LNCAP (cell line): ENCODE measurements around the gene EAF1.

Experiments used
- CTCF ChIP-seq: fragments of 450-650 bp; IDR thresholded peaks from 2 replicates; pipeline ENCODE4 v1.5.1; 2017; ENCODE audit warnings: mild to moderate bottlenecking

Gene EAF1

GRCh38 chr3:15427182-15427880 lies at the start of gene EAF1, which contains the start of gene METTL6:
EAF1 (plus strand) TSS chr3:15427598; CDS start chr3:15427780, 182 bp downstream.
METTL6 (minus strand) TSS chr3:15427544; CDS start chr3:15426511, 1,033 bp downstream.
- TF ChIP-seq CTCF: no peak; the same call in 1 of the 2 replicates

DNA sequence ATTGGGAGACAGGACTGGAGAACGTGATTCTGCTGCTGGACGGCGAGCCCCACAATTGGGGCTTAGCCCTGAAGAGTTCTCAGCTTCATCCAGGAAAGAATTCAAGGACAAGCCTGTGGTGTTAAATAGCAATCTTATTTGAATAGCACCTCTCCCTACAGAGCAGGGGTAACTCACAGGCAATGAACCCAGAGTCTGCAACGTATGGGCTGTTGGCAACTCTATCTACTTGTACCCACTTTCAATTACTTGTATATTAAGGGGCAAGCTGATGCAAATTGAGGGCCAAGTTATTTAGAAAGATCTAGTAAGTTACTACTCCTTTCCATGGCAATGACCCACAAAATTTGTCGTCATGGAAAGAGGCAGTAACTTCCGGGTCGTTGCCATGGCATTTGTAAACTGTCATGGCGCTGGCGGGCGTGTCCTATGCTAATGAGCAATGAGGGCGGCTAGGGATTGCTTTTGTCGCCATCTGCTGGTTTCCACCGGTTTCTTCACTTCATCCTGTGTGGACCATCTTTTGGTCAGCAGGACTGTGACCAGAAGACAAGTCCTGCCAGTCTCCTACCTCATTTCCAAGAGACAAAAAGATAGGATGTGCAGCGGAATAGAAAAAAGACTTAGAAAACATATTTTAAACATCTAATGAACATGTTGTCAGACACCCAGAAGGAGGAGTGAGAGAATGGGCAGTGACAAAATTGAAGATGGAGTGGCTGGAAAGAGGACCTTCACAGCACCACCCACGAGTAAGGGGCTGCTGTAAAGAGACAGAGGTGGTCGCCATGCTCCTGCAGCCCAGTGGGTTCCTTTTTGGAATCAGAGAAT lies 49.2 kb upstream of the EAF1 start:
- TF ChIP-seq CTCF: peak; percentile 78

GRCh38 chr3:15380980-15381890 lies 46.2 kb upstream of the EAF1 start:
- no peak for TF ChIP-seq CTCF

- TF ChIP-seq CTCF: no peak
Observed at GRCh38 chr3:15382405-15382923, 44.9 kb upstream of the EAF1 start.

DNA sequence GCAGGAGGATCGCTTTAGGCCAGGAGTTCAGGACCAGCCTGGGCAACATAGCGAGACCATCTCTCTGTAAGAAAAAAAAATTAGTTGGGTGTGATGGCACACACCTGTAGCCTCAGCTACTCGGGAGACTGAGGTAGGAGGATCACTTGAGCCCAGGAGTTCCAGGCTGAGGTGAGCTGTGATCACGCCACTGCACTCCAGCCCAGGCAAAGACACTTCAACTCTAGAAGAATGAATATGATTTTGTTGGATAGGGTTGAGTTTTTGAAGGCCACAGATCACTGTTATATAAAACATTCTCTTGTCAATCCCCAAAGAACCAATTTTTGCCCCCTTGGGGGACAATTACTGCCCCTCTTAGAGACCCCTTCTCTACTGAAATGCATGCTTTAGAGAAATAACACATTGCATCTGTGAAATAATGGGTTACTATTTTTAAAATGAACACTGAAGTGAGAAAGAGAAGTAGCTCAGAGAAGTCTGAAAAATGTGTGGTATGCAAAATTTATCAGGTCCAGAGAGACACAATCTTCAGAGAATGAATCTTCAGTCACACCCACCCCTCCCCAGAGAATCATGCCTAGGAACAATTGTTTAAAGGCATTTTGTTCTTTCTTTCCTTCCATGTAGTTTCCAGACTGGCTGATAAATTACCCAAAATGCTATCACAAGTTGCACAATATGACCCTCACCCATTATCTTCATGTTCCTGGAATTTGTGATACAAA lies 42.7 kb upstream of the EAF1 start:
- no peak for TF ChIP-seq CTCF

- TF ChIP-seq CTCF: no peak
Observed at GRCh38 chr3:15385901-15386653, 41.3 kb upstream of the EAF1 start.
